Activated CD8-positive, alpha-beta T cell treated with anti-CD3 and anti-CD28 coated beads for 36 hours (primary cell): ENCODE measurements around the gene UGT1A7. TPM values are rescaled to one million over a fixed set of nuclear protein-coding genes. Genes with fewer than 3 reads are reported as not detected.

Experiments
- ATAC-seq: fragments of 200-7000 bp; cut with Tn5 transposase; one replicate; pipeline ENCODE4 v1.10.0; 2021; ENCODE audit warnings: mild to moderate bottlenecking, moderate library complexity
- CTCF ChIA-PET: fragments of 350-600 bp; sonication (Branson Sonifier 250); formaldehyde crosslinking; loops from one replicate; lab custom pipeline; 2021; ENCODE audit warnings: antibody characterized with exemption; lab: Charles Lee
- POLR2A ChIA-PET: fragments of 350-600 bp; sonication (Branson Sonifier 250); formaldehyde crosslinking; loops from one replicate; lab custom pipeline; 2021; ENCODE audit warnings: antibody characterized with exemption; lab: Charles Lee
- DNase-seq: peaks from one replicate; pipeline ENCODE4 v3.0.0-alpha.2; 2020
- H3K27ac Mint-ChIP-seq: one replicate; pipeline ENCODE4 v1.8.0; 2021; ENCODE audit warnings: mild to moderate bottlenecking, mixed read lengths
- H3K27me3 Mint-ChIP-seq: one replicate; pipeline ENCODE4 v1.8.0; 2021; ENCODE audit warnings: mixed read lengths
- H3K36me3 Mint-ChIP-seq: one replicate; pipeline ENCODE4 v1.8.0; 2021; ENCODE audit warnings: low read depth, mixed read lengths
- H3K4me1 Mint-ChIP-seq: one replicate; pipeline ENCODE4 v1.8.0; 2021; ENCODE audit warnings: low read depth, mixed read lengths
- H3K4me3 Mint-ChIP-seq: one replicate; pipeline ENCODE4 v1.8.0; 2021; ENCODE audit warnings: mild to moderate bottlenecking, moderate library complexity, mixed read lengths
- H3K9me3 Mint-ChIP-seq: one replicate; pipeline ENCODE4 v1.8.0; 2021; ENCODE audit warnings: mixed read lengths
- intact Hi-C: fragments of 100-400 bp; cut with micrococcal nuclease; formaldehyde crosslinking; loops from one replicate; pipeline ENCODE4 v1.10.0; 2022
- total RNA-seq, 2 experiments: library from RNA; stranded (reverse); gene quantifications; one replicate each; pipeline ENCODE4 v1.2.3, GENCODE V29; 2021
- TF ChIP-seq, protein P1 (sequence below): fragments of 200-600 bp; IDR thresholded peaks from one replicate; pipeline ENCODE4 v1.8.0; 2022; ENCODE audit warnings: antibody characterized with exemption, mild to moderate bottlenecking

UGT1A7 gene
- total RNA-seq, 2 experiments from 2014 or later, result not detected

DNA sequence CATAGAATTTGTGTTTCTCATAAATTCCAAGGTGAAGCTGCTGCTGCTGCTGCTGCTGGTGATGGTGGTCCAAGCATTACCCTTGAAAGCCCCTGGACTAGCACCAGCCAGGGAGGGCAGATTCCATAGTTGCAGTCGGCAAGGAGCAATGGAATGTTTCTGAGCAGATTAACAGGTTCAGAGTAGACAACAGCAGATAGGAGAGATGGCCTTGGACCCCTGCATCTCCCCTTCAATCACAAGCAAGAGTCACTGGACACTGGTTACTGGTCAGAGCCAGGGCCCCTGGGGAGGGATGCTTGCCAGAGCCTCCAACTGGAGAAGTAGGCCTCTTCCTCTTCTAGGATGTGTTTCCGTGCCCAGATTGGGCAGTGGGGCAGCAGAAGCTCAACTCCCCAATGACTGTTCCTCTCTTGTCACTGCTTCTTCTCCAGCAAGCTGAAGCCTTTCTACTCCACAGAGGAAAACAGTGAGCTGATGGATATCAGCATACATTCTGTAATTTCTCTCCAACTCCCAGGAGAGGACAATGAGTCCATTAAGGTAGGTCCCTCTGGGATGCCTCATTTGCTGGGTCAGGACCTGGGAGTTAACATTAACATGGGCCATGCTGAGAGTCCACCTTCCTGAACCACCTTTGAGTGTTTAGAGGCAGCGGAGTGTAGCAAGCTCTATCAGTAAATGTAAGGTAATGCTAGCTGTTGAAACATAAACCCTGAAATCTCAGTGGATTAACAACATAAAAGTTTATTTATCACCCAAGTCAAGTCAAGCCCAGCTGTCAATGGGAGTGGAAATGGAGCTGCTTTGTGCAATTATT, 131.7 kb downstream of the UGT1A7 start:
- Mint-ChIP-seq H3K27ac (no peak overlapping the region), H3K4me1 (no peaks in the 10 kb centered on the region), H3K36me3 (no peaks in the 10 kb centered on the region), H3K4me3 (no peak overlapping the region), H3K27me3 (peaks cover 3% of the 10 kb centered on the region), H3K9me3 (no peaks in the 10 kb centered on the region)
- ChIA-PET CTCF (interaction anchor here (0.7 to 1.1 kb wide), 2 partner anchors 43 to 44 kb away, joined by 3 read pairs; no protein-coding TSS in a partner anchor), POLR2A (no interaction called here)
- intact Hi-C loops, result no loop called here
- DNase-seq, result no peak
- TF ChIP-seq, protein P1, sequence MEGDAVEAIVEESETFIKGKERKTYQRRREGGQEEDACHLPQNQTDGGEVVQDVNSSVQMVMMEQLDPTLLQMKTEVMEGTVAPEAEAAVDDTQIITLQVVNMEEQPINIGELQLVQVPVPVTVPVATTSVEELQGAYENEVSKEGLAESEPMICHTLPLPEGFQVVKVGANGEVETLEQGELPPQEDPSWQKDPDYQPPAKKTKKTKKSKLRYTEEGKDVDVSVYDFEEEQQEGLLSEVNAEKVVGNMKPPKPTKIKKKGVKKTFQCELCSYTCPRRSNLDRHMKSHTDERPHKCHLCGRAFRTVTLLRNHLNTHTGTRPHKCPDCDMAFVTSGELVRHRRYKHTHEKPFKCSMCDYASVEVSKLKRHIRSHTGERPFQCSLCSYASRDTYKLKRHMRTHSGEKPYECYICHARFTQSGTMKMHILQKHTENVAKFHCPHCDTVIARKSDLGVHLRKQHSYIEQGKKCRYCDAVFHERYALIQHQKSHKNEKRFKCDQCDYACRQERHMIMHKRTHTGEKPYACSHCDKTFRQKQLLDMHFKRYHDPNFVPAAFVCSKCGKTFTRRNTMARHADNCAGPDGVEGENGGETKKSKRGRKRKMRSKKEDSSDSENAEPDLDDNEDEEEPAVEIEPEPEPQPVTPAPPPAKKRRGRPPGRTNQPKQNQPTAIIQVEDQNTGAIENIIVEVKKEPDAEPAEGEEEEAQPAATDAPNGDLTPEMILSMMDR, result no peak
- ATAC-seq, result no peak

DNA sequence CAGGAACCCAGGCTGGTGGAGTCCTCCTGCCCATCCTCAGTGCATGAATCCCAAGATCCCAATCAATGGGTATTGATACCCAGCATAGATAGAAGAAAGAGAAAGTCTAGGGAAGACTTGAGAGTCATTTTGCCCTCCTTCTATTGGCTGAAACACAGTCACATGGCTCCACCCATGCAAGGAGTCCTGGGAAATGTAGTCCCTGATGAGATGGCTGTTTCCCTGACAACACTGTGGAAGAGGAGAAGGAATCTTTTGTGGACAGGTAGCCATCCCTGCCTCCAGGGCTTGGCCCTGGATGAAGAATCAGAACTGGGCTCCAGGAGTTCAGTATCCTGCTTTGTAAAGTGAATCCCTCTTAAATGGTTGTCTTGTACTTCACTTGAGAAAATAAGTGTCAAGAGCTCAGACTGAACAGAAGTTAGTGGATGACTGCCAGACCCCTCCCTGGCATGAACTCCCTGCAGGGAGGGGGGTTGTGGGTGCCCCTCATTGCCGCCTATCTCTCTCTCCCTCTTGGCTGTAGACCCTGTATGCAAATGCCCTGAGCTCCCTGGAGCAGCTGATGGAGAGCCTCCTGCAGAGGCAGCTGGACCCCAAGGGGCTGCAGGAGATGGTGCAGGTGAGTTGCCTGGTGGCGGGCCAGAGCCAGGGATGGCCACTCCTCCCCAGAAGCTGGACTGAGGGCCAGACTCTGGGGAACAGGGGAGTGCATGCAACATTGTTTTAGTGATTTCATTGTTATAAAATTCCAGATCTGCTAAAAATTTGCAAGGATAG, 132.5 kb downstream of the UGT1A7 start:
- Mint-ChIP-seq H3K4me1 (no peaks in the 10 kb centered on the region), H3K27ac (no peak overlapping the region), H3K27me3 (peaks cover 3% of the 10 kb centered on the region), H3K36me3 (no peaks in the 10 kb centered on the region), H3K4me3 (no peak overlapping the region), H3K9me3 (no peaks in the 10 kb centered on the region)
- ChIA-PET CTCF (interaction anchor here (1.1 kb wide), 1 partner anchor 43 kb away, joined by 3 read pairs; no protein-coding TSS in a partner anchor), POLR2A (no interaction called here)
- TF ChIP-seq, protein P1, result no peak
- intact Hi-C loops, result no loop called here
- ATAC-seq, result peak; percentile 45
- no peak for DNase-seq

- ATAC-seq (no peak), DNase-seq (no peak)
- ChIA-PET POLR2A (no interaction called here), CTCF (no interaction called here)
- no peak overlapping the region for H3K4me3 Mint-ChIP-seq
- H3K27ac Mint-ChIP-seq, result no peak overlapping the region
- intact Hi-C loops, result no loop called here
- H3K36me3 Mint-ChIP-seq, result no peaks in the 10 kb centered on the region
- TF ChIP-seq, protein P1, result no peak
- H3K4me1 Mint-ChIP-seq, result no peaks in the 10 kb centered on the region
- H3K27me3 Mint-ChIP-seq, result peaks cover 1% of the 10 kb centered on the region
- H3K9me3 Mint-ChIP-seq, result no peaks in the 10 kb centered on the region
Measured at GRCh38 chr2:233815861-233816260, 134.2 kb downstream of the UGT1A7 start.

GRCh38 chr2:233816334-233816733, 134.6 kb downstream of the UGT1A7 start:
- POLR2A ChIA-PET, result no interaction called here
- no peak for ATAC-seq
- Mint-ChIP-seq H3K27me3 (peaks cover 1% of the 10 kb centered on the region), H3K9me3 (no peaks in the 10 kb centered on the region), H3K4me1 (no peaks in the 10 kb centered on the region), H3K36me3 (no peaks in the 10 kb centered on the region), H3K4me3 (no peak overlapping the region), H3K27ac (no peak overlapping the region)
- DNase-seq, result no peak
- intact Hi-C loops, result no loop called here
- TF ChIP-seq, protein P1, result no peak
- CTCF ChIA-PET, result no interaction called here

- no peak for ATAC-seq
Measured at GRCh38 chr2:233816771-233817170, 135.1 kb downstream of the UGT1A7 start.

More at GRCh38 chr2:233816771-233817170, 135.1 kb downstream of the UGT1A7 start:
- Mint-ChIP-seq H3K36me3 (no peaks in the 10 kb centered on the region), H3K27ac (no peak overlapping the region), H3K4me1 (no peaks in the 10 kb centered on the region), H3K9me3 (no peaks in the 10 kb centered on the region), H3K4me3 (no peak overlapping the region), H3K27me3 (peaks cover 1% of the 10 kb centered on the region)
- TF ChIP-seq, protein P1, result no peak
- POLR2A ChIA-PET, result no interaction called here
- DNase-seq, result no peak
- CTCF ChIA-PET, result no interaction called here
- intact Hi-C loops, result no loop called here
